HFFc6 (cell line): ENCODE data around the gene SCGB1C2. TPM values are rescaled to one million over a fixed set of nuclear protein-coding genes. Genes with fewer than 3 reads are reported as not detected.

ENCODE experiments used
- DNase-seq: peaks from one replicate; pipeline ENCODE4 v3.0.0-alpha.2; 2018
- H3K27ac Mint-ChIP-seq: 2 replicates; pipeline ENCODE4 v1.8.0; 2020; ENCODE audit warnings: mild to moderate bottlenecking, mixed read lengths
- H3K27me3 Mint-ChIP-seq: 2 replicates; pipeline ENCODE4 v1.8.0; 2021; ENCODE audit warnings: mild to moderate bottlenecking, moderate library complexity, mixed read lengths; ENCODE audit not compliant: insufficient read depth
- H3K36me3 Mint-ChIP-seq: 2 replicates; pipeline ENCODE4 v1.8.0; 2021; ENCODE audit warnings: low read depth, mixed read lengths
- H3K4me1 Mint-ChIP-seq: 2 replicates; pipeline ENCODE4 v1.8.0; 2020; ENCODE audit warnings: low read depth, mixed read lengths
- H3K4me3 Mint-ChIP-seq: 2 replicates; pipeline ENCODE4 v1.8.0; 2020; ENCODE audit warnings: mild to moderate bottlenecking, moderate library complexity, mixed read lengths
- H3K9me3 Mint-ChIP-seq: 2 replicates; pipeline ENCODE4 v1.8.0; 2020; ENCODE audit warnings: mild to moderate bottlenecking, mixed read lengths
- total RNA-seq, 6 experiments: library from RNA; stranded (reverse); fragmentation: NEBNext Ultra II Directional; extraction: Animal tissue kit (Norgen Biotek cat#: 25700); gene quantifications; 2 replicates in 1 of 6; 3 replicates in 5 of 6; pipeline ENCODE4 v1.2.3, GENCODE V29; 2021
- TF ChIP-seq, protein P1 (sequence below): fragments of 200-600 bp; sonication (generic); IDR thresholded peaks from 2 replicates; pipeline ENCODE4 v1.5.0; 2021; ENCODE audit warnings: antibody characterized with exemption, mild to moderate bottlenecking

SCGB1C2 gene
- total RNA-seq, 6 experiments from 2014 or later: not detected

DNA sequence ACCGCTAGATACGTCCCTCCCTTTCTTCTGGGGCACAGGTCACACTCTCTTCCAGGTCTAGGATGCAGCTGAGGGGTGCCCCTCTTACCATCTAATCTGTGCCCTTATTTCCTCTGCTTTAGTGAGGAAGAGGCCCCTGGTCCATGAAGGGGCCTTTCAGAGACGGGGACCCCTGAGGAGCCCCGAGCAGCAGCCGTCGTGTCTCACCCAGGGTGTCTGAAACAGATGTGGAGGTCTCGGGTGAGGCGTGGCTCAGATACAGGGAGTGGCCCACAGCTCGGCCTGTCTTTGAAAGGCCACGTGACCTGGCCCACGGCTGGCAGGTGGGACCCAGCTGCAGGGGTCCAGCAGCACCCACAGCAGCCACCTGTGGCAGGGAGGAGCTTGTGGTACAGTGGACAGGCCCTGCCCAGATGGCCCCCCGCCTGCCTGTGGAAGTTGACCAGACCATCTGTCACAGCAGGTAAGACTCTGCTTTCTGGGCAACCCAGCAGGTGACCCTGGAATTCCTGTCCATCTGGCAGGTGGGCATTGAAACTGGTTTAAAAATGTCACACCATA lies 15.6 kb downstream of the SCGB1C2 start:
- Mint-ChIP-seq H3K27ac (no peak overlapping the region), H3K27me3 (peaks cover 17% of the 10 kb centered on the region), H3K4me3 (no peak overlapping the region), H3K4me1 (peaks cover 7% of the 10 kb centered on the region), H3K9me3 (no peaks in the 10 kb centered on the region), H3K36me3 (no peaks in the 10 kb centered on the region)
- DNase-seq: no peak
- TF ChIP-seq, protein P1, sequence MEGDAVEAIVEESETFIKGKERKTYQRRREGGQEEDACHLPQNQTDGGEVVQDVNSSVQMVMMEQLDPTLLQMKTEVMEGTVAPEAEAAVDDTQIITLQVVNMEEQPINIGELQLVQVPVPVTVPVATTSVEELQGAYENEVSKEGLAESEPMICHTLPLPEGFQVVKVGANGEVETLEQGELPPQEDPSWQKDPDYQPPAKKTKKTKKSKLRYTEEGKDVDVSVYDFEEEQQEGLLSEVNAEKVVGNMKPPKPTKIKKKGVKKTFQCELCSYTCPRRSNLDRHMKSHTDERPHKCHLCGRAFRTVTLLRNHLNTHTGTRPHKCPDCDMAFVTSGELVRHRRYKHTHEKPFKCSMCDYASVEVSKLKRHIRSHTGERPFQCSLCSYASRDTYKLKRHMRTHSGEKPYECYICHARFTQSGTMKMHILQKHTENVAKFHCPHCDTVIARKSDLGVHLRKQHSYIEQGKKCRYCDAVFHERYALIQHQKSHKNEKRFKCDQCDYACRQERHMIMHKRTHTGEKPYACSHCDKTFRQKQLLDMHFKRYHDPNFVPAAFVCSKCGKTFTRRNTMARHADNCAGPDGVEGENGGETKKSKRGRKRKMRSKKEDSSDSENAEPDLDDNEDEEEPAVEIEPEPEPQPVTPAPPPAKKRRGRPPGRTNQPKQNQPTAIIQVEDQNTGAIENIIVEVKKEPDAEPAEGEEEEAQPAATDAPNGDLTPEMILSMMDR: no peak

DNA sequence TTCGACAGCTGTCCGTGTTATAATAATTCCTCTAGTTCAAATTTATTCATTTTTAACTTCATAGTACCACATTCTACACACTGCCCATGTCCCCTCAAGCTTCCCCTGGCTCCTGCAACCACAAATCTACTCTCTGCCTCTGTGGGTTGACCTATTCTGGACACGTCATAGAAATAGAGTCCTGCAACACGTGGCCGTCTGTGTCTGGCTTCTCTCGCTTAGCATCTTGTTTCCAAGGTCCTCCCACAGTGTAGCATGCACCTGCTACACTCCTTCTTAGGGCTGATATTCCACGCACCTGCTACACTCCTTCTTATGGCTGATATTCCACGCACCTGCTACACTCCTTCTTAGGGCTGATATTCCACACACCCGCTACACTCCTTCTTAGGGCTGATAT lies 16.5 kb downstream of the SCGB1C2 start:
- TF ChIP-seq, protein P1: no peak
- DNase-seq: no peak
- no peak overlapping the region for H3K27ac Mint-ChIP-seq
- H3K9me3 Mint-ChIP-seq: no peaks in the 10 kb centered on the region
- H3K4me3 Mint-ChIP-seq: no peak overlapping the region
- H3K36me3 Mint-ChIP-seq: no peaks in the 10 kb centered on the region
- H3K4me1 Mint-ChIP-seq: peaks cover 7% of the 10 kb centered on the region
- peaks cover 20% of the 10 kb centered on the region for H3K27me3 Mint-ChIP-seq

DNA sequence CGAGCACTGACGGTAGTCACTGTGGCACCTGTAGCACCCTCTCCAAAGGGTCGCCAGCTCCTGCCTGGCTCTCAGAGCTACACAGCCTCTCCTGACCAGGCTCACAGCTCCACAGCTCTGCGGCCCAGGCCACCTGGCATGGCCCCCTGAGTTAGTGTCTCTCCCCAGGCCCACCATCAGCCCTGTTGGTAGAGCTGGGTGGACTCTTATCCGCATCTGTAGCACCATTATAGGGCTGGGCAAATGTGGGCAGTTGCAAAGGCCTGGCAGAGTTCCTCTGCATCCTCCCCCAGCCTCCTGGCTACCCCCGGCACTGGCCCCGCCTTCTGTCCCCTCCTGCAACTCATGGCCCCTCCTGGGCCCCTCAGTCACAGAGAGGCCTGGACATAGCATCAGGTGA lies 18.2 kb downstream of the SCGB1C2 start:
- Mint-ChIP-seq H3K9me3 (no peaks in the 10 kb centered on the region), H3K36me3 (no peaks in the 10 kb centered on the region), H3K27ac (no peak overlapping the region), H3K4me1 (peaks cover 7% of the 10 kb centered on the region), H3K27me3 (peaks cover 19% of the 10 kb centered on the region), H3K4me3 (no peak overlapping the region)
- no peak for DNase-seq
- TF ChIP-seq, protein P1: no peak

DNA sequence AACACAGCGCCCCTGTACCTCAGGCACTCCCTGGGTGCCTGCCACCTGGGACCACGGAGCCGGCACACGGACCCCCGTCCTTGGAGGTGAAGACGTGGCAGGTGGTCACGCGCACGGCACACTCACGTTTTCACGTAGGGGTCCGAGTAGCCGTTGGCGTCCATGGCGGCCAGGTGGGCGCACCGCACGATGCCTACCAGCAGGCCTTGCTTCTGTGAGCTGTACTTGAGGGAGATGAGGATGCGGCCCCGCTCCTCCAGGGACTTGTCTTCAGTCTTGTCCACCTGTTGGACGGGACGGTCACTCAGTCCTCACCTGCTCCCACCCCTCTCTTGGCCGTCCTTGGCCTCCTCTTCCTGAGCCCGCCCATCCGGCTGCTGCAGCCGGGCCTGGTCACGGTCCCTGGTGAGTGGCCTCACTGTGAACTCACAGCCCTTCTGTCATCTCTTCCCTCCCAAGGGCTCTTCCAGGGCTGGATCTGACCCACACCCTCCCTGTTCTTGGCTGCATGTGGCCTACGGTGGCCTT lies 18.8 kb downstream of the SCGB1C2 start:
- Mint-ChIP-seq H3K9me3 (no peaks in the 10 kb centered on the region), H3K36me3 (no peaks in the 10 kb centered on the region), H3K27ac (no peak overlapping the region), H3K27me3 (peaks cover 25% of the 10 kb centered on the region), H3K4me3 (no peak overlapping the region), H3K4me1 (peaks cover 7% of the 10 kb centered on the region)
- TF ChIP-seq, protein P1: no peak
- DNase-seq: no peak

DNA sequence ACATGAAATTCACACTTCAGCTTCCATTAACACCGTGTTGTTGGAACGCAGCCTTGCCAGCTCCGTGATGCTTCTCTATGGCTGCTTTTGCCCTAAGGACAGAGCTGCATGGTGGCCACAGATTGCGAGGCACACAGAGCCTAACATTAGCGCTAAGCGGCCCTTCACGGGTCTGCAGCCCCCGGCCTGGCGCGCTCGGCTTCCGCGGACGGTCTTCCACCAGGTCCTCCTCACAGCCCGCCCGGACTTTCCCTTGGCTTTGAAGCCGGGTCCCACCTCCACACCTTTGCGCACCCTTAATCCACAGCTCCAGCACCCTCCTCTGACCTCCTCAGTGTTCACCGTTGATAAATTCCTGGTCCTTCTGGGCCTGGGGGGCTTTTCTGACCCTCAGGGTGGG lies 19.6 kb downstream of the SCGB1C2 start:
- TF ChIP-seq, protein P1: no peak
- no peaks in the 10 kb centered on the region for H3K9me3 Mint-ChIP-seq
- no peak overlapping the region for H3K4me3 Mint-ChIP-seq
- H3K4me1 Mint-ChIP-seq: peaks cover 7% of the 10 kb centered on the region
- no peak for DNase-seq
- H3K27me3 Mint-ChIP-seq: peaks cover 27% of the 10 kb centered on the region
- H3K36me3 Mint-ChIP-seq: no peaks in the 10 kb centered on the region
- H3K27ac Mint-ChIP-seq: no peak overlapping the region
